Stimulated activated CD8-positive, alpha-beta memory T cell treated with anti-CD3 and anti-CD28 coated beads, Interleukin-7, amount 100 ng/mL, for 4 hours (primary cell): ENCODE measurements around the gene CTSC.
"Not testable (repeated sequence)": the region's sequence is repeated elsewhere in the genome, so short reads cannot be mapped to it uniquely, and the experiment has no call there.

Source experiments
- DNase-seq, 2 donors: peaks; one replicate each; pipeline ENCODE4 v3.0.0-alpha.2; 2020; ENCODE audit warnings: low read depth in 2 of 2

The CTSC gene

DNA sequence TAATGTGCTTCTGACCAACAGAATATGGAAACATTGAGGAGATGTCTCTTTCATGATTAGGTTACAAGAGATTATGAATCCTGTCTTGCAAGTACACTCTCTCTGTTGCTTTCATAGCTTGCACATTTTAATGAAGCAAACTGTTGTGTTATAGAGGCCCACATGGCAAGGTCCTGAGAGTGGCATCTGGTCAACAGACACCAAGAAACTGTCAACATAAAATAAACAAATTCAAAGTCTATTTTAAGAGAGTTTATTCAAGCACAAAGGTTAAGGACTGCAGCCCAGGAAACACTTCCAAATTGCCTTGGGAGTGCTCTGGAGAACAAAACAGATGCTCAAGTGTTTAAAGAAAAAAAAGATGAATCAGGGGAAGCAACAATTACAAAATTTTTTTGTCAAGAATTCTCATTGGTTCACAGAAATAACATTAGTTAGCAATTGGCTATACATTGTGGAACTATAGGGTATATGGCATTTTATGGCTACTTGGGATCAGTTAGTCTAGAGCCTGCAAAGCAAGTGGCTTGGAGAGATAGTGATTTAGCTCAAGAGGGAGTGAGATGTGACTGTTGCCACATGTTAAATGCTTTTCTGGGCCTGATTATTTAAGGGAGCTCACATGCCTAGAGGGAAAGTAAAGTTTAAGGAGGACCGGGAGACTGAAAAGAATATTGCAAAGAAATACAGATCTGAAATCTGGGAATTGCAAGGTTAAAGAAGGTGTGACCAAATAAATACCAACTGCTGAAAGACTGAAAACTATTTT is 54.6 kb downstream of the CTSC start:
- no peak for DNase-seq

GRCh38 chr11:88281317-88281712 is 56.2 kb downstream of the CTSC start:
- DNase-seq = no peak

- DNase-seq = no peak
Measured at GRCh38 chr11:88280673-88281316, 56.7 kb downstream of the CTSC start.

- no peak for DNase-seq
Measured at GRCh38 chr11:88277349-88277915, 60.1 kb downstream of the CTSC start.

DNA sequence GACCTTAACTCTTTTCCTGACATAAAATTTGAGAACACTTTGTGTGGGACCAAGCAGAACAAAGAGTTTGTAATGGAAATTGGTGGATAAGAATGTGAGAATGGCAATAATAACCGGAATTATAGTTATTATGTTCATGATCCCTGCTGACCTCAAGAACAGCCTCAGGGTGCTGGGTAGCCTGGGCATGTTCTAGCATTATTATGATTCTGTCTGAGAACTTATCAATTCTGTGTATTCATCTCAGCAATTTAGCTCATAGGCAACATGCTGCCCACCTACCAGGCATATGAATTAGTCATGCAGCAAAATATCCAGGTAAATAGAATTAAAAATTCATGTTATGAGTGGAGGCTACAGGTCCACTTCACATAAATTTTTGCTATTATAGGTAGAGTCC is 61.9 kb downstream of the CTSC start:
- no peak for DNase-seq

DNA sequence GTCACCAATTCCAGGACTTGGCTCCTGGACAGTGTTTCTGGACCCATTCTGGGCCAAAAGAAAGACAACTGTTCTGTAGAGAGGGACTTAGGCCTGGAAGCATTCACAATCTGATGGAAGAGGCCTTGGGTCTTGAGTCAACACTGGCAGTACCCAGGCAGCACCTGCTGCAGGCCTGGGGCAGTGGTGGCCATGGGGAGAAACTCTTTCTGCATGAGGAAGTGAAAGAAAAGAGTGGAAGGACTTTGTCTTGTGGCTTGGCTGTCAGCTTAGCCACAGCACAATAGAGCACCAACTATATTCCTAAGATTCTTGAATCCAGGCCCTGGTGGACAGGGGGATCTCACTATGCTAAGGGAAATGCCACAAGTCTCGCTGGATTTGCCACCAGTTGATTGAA is 70.6 kb downstream of the CTSC start:
- no peak for DNase-seq

DNA sequence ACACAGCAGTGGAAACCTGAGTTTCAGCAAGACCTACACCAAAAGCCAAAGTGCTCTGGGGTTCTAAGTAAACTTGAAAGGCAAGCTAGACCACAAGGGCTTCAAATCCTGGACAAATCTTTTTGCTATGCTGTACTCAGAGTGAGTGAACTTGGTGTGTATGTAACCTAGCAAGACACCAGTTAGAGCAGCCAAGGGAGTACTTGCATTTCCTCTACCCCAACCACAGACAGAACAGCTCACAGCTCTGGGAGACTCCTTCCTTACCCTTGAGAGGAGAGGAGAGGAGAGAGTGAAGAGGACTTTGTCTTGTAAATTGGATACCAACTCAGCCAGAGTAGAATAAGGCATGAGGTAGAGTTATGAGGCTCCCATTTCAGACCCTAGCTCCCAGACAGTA is 71.4 kb downstream of the CTSC start:
- DNase-seq = no peak

DNA sequence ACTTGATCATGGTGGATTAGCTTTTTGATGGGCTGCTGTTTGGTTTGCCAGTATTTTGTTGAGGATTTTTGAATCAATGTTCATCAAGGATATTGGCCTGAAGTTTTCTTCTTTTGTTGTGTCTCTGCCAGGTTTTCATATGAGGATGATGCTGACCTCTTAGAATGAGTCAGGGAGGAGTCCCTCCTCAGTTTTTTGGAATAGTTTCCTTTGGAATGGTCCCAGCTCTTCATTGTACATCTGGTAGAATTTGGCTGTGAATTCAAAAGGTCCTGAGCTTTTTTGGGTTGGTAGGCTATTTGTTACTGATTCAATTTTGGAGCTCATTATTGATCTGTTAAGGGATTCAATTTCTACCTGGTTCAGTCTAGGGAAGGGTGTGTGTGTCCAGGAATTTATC is 78.1 kb downstream of the CTSC start:
- no peak for DNase-seq

- no peak for DNase-seq
Measured at GRCh38 chr11:88252208-88252607, 85.3 kb downstream of the CTSC start.

DNA sequence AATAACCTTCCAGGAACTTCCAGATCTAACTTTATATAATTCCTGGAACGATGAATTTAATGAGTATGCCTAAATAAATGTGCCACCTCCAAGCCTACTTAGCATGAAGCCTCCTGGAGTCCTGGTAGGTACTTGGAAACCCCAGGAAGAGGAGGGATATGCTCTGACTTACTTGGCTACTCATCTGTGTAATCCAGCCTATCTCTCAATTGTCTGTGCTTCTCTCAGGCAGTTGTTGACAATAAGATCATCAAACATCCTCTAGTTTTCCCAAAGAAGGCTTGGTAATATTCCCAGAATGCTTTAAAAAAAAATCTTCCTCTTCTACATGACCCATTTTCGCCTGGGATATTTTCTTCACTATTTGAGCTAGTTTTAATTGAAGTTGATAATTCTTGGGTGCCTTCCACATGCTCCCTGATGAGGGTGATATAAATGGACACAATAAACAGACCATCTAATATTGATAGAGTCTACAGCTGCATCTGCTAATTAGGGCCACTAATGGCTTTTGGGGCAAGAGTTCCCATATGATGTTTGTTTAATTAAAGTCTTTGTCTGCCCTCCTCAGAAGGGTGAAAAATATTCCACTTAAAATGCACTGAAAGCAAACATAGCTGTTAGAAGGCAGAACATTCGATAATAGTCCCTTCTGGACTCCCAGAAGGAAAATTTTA is 86.8 kb downstream of the CTSC start:
- DNase-seq = no peak

- DNase-seq = no peak
Measured at GRCh38 chr11:88249706-88250105, 87.8 kb downstream of the CTSC start.

DNA sequence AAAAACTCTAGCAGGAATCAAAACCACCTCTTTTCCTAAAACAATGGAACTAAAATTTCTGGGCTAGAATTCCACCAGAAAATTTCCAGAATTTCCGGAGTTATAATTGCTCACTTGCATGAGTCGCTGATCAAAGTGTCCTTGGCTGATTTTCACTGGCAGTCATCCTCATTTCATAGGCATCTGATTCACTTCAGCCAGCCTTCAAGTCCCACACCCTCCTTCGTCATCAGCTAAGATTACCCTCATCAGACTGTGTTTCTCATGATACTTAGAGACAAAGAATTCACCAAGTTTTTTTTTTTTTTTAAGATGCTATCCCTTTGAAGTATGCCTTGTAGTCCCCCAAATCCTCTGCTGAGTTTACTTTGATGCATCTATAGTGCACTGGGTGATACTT is 90.8 kb downstream of the CTSC start:
- DNase-seq = no peak

DNA sequence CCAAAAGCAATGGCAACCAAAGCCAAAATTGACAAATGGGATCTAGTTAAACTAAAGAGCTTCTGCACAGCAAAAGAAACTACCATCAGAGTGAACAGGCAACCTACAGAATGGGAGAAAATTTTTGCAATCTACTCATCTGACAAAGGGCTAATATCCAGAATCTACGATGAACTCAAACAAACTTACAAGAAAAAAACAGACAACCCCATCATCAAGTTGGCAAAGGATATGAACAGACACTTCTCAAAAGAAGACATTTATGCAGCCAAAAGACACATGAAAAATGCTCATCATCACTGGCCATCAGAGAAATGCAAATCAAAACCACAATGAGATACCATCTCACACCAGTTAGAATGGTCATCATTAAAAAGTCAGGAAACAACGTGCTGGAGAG is 92.0 kb downstream of the CTSC start:
- DNase-seq = not testable (repeated sequence)
